Stimulated activated CD8-positive, alpha-beta memory T cell treated with anti-CD3 and anti-CD28 coated beads, Interleukin-12 subunit alpha, Interleukin-12 subunit beta, amount 100 ng/mL, for 4 hours (primary cell): ENCODE results near the gene CRACDL.
"Not testable (repeated sequence)": the region's sequence is repeated elsewhere in the genome, so short reads cannot be mapped to it uniquely, and the experiment has no call there.

Source experiments
- DNase-seq: peaks from one replicate; pipeline ENCODE4 v3.0.0-alpha.2; 2020; ENCODE audit warnings: low read depth

The CRACDL gene

DNA sequence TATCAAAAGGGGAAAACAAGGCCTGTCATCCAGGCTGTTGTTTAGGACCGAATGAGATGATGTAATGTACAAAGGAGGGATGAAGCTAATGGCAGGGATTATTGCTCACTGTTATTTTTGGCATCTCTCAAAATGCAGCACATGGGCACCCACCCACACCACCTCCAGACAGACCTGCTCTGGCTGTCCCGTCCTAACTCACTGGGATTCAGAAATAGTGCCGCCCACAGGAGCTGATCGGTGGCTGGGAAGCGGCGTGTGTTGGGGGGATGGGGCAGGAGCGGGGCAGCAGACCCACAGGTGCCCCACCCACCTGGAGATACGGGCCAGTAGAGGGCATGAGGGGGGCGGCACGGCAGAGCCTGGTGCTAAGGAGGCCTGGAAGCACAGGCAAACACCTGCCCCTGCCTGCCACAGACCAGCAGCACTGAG is 52.2 kb downstream of the CRACDL start:
- DNase-seq = no peak

DNA sequence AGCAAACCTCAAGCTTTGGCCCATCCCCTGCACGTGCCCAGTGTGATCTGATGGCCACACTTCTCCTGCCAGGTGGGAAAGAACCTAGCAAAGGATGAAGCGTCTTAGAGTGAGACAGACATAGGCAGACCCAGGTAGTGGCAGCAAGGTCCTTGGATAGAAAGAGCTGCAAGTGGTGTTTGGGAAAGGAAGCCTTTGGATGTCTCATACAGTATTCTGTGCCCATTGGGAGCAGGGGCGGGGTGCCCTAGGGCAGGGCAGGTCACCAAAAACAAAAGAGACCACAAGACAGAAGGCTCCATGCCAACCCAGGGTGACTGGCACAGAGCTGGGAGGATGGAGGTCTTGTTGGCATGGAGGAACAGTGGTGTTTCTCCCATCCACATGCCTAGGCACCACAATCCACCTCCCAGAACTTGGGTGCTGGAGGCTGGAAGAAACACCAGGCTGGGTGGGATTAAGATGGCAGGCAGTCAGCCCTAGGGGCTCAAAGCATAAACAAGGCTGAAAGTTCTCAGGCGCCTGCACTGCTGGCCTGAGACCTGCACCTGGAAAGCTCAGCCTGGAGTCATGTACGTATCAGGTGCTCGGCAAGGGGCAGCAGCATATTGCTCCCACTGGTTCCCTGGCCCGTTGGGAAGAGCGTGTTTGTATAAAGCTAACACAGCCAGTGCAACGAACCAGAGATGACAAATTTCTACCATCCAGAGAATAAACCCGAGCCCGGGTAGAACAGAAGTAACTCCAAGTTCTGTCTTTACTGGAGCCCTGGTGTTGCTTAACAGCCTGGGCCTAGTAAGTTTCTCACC is 52.9 kb downstream of the CRACDL start:
- no peak for DNase-seq

DNA sequence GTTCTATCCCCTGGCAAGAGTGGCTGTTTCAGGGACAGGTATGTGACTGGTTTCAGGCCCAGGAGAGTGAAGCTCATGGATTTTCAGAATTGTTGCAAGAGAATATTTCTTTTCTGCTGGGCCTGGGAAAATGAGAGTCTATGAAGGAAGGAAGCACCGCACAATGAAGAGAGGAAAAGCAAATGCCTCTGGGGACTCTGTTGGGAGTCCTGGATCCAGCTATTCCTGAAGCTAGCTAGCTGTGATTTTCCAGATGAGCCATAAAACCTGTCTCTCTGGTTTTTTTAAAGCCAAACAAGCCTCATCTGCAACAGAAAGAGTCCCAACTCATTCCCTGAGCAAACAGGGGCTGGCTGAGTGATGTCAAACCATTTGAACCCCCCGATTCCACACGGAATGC is 53.7 kb downstream of the CRACDL start:
- no peak for DNase-seq

DNA sequence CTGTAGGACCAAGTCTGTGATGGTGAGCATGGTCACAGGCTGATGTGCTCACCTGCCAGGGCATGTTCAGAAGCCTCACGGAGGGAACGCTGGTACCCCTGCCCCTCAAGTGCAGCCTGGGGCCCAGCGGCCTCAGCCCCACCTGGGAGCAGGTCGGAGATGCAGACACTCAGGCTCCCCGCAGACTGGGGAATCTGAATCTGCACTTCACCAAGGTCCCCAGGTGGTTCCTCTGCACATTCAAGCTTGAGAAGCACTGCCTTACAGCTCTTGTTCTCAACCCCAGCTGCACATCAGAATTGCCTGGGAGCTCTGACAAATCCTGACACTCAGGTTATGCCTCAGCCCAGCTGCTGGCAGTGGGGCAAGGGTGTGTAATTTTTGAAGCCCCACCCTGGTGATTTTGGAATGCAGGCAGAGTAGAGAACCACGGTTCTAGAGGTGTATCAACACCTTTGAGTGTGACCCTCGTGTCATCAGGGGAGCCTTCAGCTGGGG is 54.8 kb downstream of the CRACDL start:
- no peak for DNase-seq

DNA sequence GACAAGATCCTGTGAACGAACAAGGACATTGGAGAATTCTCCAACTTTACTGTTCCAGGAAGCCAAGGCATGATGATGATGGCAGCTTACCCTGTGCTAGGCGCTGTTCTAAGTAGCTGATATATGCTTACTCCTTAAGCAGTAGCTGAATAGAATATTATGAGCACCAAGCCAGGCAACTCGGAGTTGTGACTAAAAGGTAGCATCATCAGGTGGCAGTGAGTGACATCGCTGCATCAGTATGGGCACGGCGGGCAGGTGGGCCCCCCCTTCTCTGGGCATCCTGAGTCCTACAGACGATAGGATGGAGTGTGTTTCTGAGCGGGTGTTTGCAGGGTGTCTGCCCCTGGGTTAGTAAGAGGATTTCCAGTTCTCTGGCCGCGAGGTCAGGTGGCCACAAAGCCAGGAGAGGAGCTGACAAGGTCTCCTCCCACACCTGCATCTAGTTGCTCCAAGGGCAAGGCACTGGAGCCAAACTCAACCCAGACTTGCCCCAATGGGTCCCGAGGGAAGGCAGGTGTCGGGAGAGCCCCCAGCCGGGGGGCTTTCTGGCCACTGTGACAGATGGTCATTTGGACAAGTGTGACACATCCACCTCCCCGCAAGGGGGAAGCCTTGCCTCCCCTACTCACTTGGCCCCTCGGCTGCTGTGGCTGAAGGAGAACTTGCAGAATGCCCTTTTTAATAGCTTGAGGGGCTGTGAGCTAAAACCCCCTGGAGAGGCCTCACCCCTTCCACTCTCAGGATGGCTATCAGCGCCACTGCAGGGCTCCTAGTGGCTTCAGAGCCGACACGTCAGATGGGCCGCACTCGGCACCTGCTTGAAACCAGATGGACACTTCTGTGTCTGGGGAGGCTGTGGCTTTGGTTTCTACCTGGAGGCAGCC is 55.5 kb downstream of the CRACDL start:
- no peak for DNase-seq

DNA sequence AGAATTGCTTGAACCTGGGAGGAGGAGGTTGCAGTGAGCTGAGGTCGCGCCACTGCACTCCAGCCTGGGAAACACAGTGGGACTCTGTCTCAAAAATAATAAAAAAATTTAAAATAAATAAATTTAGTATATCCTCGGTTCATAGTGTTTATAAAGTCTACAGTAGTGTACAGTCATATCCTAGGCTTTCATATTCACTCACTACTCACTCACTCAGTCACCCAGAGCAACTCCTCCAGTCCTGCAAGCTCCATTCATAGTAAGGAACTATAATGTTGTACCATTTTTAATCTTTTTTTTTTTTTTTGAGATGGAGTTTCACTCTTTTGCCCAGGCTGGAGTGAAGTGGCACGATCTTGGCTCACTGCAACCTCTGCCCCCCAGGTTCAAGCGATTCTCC is 58.4 kb downstream of the CRACDL start:
- DNase-seq = not testable (repeated sequence)

DNA sequence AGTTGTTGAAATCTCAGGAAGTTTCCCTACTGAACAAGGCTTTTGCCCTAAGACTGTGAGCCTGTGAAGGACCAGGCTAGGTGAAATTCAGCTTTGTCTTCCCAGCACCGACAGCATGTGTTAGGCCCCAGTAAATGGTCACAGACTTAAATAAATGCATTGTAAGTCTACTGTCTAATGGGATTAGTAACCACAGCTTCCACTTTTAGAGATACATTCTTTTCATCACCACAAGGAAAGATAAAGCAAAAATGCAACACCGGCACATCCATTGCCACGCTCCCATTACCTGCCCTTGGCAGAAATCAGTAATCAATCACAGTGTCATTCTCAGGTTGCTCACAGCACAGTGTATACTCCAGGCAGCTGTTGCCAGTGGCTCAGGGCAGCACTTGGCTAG is 59.3 kb downstream of the CRACDL start:
- no peak for DNase-seq

DNA sequence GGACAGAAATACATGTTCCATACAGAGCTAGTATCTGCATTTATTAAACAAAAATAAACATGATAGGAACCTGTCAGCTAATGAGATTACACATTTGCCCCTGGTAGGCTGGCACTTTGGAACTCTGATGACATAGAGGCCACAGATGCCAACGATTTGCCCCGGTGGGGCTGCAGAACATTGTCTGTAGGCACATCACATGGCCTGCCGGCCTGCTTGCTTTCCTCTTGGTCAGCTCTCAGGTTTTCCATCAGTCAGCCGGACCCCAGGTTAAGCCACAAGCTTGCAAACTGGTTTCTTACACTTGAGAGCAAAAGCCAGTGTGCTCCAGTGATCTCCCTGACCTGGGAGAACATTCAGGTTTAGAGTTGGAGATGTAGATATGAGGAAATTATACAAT is 60.3 kb downstream of the CRACDL start:
- no peak for DNase-seq

DNA sequence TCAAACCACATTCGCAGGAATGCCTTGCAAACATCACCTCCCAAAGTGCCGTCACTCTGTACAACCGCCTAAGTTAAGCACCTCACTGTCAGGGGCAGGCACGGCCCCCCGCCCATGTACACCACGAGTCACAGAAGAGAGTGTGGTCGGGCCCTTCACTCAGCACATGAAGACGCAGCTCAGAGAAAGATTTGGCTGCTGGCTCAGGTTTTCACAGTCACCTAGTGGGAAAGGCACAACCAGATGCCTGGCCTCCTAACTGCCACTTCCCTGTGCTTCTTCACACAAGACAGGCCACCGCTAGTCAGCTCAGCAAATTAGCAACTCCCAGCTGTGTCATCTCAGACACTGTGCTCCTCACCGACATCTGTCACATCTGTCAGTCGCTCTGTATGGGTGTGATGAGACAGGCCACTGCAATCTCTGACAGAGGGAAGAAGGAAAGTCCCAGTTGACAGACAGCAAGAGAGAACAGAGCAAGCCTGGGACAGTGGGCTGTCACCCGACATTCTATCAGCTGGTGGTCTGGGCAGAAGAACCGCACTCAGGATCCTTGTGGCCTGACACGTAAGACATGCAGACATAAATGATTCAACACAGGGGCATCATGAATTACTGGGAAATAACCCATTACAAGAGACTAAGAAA is 60.8 kb downstream of the CRACDL start:
- DNase-seq = no peak

DNA sequence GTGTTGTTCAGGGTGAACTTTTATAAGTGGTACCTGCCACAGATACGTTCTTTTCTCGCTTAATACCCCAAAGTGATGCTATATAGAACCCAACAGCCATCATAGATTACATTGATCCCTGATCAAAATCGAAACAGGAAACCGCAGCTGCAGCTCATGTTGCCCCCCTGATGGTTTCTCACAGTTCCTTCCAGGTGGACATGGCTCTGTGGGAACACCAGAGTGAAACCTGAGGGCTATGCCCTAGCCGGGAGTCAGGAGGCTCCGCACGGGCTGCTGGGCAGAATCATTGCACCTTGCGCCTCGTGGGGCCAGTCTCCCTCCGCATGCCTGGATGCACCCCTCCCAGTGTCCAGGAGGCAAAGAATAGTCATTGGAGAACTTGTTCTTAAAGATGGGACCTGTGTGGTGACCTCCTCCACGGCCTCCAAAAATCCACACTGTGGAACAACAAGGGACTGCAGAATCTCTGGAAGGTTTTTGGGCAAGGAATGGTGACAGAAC is 61.8 kb downstream of the CRACDL start:
- DNase-seq = no peak

DNA sequence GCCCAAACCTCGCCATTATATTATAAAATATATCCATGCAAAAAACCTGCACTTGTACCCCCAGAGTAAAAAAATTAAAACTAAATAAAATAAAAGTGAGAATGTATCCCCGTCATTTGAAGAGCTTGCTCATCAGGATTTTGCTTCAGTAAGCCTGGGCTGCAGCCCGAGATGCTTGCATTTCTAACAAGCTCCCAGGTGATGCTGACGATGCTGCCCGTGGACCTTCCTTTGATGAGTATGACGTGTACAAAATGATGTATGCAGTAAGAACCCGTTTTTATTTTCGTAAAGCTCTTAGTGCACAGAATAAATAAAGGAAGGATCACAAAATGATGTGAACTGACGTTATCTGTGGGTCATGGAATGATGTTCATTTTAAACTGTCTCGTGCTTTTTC is 63.5 kb downstream of the CRACDL start:
- no peak for DNase-seq

DNA sequence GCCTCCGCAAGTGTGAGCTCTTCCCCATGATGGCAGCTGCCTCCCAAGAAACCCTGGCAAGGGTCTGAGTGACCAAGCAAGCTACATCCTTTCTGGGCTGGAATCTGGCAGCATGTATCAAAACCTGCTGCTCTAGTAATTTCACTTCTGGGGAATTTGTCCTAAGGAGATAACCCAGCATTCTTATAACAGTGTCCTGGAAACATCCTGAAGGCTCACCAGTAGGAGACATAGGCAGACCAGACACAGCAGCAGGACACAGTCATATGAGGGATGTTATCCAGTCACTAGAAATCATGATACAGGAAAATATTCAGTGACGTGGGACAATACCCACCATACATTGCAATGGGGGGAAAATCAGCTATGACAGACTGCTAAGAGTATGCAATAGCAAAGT is 64.5 kb downstream of the CRACDL start:
- DNase-seq = no peak

DNA sequence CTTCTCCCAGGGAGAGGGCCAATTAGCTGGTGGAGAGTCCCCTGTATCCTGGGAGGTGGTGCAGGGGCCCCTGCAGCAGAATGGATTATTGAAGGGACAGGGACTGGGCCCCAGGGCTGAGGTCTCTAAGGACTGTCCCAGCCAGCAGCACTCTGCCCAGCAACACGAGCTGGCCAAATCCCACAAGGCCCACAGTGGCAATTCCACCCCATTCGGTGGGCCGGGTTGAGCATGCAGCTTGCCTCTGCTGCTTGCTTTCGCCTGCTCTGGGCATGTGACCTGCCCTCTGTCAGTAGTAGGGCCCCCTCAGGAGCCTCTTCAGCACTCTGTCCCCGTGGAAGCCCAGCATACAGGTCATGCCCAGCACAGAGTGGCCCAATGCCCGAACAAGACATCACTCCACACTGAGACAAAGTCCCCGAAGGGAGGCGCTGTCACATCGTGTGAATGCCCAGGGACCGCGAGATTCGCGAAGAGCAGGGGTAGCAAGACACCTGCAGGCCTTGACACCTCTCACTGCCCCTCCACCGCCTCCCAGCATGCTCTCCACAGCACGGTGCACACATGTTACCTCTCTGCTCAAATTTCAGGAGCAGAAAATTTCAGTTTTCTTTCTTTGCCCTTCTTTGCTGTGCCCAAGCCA is 65.4 kb downstream of the CRACDL start:
- no peak for DNase-seq

DNA sequence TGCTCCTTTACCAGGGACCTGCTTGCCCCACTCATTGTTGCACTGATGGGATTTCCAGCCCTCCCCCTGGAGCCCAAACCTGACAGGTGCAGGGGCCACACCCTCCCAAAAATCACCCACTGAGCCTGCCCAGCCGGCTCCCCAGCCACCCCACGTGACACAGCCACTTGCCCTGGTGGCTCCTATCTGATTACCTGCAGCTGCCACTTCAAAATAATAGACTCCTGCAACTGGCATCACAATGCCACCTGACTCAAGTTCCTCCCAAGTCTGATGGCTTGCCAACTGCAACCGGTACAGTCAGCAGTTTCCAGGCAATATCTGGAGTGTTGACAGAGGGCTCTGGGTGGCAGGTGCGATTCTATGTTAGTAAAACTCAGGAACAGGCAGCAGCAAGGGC is 66.2 kb downstream of the CRACDL start:
- DNase-seq = no peak

DNA sequence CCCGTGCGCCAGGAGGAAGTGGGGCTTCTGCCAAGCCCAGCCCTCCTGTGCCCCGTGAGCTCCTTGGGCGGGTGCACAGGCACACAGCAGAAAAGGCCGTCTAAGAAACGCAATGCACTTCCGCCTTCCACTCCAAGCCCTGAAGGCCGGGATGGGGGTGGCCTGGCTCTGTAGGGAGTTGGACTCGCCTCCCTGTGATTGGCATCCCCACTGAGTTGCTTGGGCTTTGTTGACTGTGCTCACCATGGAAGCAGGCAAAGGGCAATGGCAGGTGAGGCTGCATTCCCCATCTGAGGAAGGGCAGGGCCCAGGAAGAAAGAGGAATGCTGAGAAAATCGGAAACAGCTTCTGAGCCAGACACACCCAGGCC is 66.8 kb downstream of the CRACDL start:
- DNase-seq = no peak

DNA sequence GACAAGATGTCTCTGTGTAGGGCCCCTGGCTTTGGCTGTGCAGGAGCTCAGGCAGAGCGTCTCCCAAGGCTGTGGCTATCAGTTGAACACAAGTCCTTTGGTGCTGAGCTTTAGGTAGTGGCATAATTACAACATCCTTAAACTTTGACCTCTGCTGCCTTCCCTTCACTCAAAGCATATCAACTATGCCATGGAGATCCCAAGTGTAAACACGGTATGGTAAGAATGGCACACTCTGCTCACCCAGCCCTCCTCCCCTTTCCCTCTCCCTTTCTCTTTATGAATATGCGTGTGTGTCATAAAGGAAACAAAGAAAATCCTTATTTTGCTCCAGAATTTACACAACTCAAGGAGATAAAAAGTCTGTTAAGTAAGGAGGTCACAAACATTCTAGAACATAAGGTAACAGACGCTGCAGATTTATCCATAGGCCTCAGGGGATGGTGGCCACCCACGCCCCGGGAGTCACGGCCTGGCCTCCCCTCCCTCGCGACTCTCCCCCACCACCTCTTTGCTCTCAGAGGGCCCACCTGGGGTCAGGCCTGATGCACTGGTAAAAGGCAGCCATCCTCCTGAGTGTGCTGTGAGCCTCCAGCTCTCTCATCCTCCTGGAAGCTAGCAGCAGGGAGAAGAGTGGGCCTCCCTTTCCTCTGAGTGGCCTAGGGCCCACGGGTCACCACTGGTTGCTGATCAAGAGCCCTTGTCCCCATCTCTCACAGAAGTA is 67.3 kb downstream of the CRACDL start:
- DNase-seq = no peak

DNA sequence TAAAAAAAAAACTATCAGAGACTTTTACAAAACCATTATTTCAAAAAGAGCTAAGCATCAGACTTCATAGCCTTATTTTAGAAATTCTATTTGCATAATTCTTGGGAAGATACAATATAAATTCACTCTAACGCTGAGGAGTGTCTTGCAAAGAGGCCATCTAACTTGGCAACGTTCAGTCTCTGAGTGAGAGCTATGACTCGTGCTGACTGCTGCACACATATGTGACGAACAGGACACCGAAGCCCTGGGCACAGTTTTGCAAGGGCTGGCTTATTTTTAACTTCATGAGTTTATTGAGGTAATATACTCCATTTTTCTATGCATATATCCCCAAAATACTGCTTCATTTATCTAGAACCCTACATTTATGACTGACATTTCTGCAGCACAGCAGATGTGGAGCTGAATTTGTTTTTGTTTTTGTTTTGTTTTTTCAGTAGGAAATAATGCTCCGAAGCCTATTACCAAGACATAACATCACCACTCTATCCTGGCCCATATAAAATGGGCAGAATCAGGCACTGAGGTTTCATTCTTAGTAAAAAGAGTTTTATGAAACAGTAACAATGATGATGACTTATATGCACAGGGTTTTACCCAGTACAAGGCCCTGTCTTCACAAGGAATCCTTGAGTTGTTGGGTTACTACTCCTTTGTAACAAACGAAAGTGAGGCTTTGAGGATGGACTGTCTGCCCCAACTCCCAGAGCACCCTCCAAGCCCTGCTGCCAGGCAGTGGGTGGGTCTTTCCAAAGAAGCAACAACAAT is 68.3 kb downstream of the CRACDL start:
- no peak for DNase-seq

DNA sequence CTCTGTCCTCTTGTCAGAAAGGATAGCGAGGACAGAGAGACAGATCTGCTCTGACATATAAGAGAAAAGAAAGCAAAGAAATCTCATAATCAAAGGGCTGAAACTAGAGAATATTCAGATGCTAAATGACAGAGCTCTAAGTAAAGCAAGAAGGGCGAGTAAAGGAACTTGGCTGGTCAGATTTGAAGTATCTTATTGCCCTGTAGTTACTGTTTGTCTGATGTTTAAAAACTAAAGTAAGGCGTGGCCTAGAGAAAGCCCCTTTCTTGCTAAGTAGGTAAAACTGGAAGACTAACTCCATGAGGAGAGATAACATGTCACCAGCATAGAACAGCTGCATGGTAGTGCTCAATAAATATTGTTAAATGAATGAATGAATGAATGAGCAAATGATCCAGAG is 70.0 kb downstream of the CRACDL start:
- DNase-seq = no peak

DNA sequence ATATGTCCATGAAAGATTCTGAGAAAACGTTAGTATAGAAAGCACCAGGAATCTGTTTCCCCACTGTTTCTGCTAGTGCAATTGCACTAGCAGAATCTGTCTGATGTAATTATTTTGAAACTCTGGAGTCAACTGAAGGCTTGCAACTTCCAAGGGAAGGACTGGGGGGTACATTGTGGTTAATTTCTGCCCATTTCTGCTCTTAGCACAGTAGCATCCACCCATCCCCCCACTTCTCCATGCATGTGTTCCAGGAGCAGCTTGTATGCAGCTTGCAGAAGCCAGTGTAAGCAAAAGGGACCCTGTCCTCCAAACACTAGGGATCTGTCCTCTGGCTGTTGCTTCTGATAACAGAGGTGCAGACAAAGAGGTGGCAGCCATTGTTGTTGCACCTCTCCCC is 74.4 kb downstream of the CRACDL start:
- no peak for DNase-seq

DNA sequence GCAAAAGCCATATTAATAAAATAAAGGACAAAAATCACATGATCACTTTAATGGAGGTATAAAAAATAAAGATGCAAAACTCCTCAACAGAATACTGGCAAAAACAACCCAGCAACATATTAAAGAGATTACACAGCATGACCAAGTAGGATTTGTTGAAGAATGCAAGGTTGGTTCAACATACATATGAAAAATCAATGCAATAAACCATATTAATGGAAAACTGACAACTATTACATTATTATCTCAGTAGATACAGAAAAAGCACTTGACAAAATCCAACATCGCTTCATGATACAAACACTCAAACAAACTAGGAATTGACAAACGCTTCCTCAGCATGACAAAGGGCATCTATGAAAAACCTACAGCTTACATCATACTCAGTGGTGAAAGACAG is 76.7 kb downstream of the CRACDL start:
- no peak for DNase-seq

DNA sequence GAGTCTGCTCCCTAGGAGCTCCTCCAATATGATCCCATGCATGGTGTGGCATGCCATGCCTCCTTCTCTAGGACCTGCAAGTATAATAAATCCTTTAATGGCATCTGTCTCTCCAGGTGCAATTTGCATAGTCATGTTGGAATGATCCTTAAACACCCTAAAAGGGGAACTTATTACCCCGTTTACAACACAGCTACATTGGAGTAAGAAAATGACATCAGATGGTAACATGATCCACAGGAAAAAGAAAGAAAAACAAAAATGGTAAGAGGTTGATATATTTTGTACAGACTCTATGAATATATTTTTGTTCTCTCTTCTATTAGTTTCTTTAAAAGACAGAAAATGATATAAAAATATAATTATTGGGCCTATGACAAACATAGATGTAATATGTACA is 79.0 kb downstream of the CRACDL start:
- no peak for DNase-seq
